NCI-H128 (cell line): Measurements from ENCODE around the gene METTL21A.

Source experiments
- DNase-seq: peaks from one replicate; lab custom pipeline; 2025; ENCODE audit not compliant: unreplicated experiment; lab: John Stamatoyannopoulos, UW

METTL21A gene

GRCh38 chr2:207624185-207625013 lies 795 bp downstream of the METTL21A start:
- no peak for DNase-seq

DNA sequence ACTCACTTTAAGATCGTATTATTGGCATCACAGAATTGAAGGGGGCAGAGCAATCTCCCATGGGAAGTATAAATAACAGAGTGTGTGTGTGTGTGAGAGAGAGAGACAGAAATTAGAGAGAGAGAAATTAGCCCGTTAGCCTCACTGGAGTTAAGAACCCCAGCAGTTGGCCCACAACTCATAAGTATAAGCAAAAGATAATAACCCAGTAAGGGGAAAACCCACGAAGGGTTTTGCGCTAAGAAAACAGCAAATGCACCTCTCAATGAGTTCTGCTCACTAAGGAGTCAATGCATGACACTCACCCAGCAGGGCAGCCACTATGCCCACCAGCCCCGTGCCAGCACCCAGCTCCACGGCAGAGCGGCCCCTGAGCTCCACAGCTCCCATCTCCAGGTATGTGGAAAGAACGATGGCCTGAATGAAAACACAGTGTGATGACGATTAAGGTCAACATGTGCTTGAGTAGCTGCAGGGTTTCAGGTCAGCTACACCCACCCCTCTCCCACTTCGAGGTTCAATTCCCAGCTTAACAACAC lies 3.6 kb downstream of the METTL21A start:
- no peak for DNase-seq

- no peak for DNase-seq
These were observed 5.4 kb downstream of the METTL21A start for GRCh38 chr2:207619764-207620203.

DNA sequence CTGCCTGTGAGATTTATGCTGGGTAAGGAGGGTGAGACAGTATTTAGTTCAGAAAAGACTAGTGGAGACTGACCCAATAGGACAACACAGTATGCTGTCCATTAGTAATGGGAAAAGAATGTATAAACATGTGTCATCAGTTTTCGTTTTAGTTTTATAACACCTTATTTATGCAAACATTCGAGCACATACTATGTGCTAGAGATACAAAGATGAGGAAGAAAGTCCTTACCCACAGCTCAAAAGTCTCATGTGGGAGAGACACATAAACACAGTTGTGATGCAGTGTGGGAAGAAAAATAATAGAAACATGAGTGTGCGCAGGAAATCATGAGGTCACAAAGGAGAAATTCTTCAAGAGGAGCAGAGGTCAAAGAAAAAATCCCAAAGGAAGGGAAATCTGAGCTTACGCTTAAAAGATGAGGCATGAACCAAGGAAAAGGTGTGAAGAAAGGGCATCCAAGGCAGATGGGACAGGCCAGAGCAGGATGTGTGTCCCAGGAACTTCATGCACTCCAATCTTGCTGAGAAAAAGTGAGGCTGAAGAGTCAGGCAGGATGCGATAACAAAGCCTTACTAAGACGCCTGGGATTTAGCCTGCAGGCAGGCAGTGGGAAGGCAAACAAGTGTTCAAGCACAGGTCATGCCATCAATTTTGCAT lies 8.1 kb downstream of the METTL21A start:
- DNase-seq, result no peak

- DNase-seq, result no peak
These were observed 9.0 kb downstream of the METTL21A start for GRCh38 chr2:207616185-207616584.

DNA sequence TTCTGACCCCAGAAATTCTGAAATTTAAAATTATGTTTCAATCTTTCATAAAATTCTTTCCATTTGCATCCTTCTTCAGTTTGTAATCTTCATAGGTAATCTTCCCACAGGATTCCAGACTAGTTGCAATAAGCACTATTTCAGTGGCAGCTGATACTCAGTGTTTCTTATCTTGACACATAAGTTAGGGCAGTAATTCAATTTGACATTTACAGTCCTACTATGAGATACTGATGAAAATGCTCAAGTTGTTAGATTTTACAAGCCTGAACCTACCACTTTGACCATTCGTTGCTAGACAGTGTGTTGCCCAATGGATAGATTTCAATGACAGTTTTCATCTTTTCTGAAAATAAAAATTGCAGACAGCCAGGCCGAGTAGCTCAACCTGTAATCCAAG lies 10.4 kb downstream of the METTL21A start:
- no peak for DNase-seq

DNA sequence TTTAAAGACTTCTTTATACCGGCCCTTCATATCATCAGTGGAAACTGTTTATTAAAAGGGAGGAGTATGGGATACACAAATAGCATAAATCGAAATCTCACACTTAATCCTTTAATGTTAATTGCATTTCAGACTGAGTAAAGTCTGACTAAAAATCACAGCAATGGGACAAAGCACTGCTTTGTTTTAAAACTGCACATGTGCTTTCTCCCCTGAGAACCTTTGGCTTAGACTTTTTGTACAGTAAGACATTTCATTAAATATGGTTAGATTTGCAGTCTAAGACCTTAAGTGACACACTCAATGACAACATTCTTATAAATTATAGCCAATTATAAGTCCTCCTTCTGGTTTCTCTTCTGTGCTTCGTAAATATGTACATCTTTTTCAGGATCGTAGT lies 12.5 kb downstream of the METTL21A start:
- DNase-seq, result no peak

- DNase-seq, result no peak
These were observed 18.4 kb downstream of the METTL21A start for GRCh38 chr2:207606829-207607228.

GRCh38 chr2:207606399-207606798 lies 18.8 kb downstream of the METTL21A start:
- no peak for DNase-seq

DNA sequence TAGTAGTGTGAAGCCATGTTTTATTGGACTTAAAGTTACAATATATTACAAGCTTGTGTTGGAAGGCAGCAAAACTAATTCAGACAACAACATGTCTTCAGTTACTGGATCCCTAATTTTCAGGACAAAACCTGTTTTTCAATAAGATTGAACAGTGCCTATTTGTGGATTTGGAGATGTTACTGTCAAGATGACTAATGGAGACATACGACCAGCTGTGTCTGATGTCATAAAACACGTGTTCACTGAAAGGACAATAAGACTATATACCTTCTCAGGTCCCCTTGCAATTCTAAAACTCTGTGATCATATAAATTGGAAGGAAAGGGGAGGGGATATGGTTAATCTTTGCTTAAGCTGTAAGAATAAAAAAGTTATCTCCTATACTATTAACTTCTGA lies 21.7 kb downstream of the METTL21A start:
- no peak for DNase-seq

DNA sequence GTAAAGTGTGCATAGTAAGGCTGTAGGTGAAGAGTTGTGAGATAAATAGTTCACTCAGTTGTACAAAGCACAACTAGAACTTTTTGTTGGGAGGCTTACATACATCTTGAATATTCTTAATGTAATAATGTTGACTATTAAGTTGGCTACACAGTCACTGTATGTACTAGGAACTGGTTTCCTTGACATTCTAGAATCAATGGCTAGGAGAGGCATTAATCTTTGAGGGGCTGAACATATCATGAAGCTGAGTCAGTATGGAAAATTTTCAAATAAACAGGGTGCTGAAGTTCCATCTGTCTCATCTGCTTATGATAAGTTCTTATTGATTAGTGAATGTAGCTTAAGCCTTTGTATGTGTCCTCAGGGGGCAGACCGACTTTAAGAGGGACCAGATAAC lies 23.4 kb downstream of the METTL21A start:
- DNase-seq, result no peak

GRCh38 chr2:207600231-207600630 lies 25.0 kb downstream of the METTL21A start:
- DNase-seq, result no peak

DNA sequence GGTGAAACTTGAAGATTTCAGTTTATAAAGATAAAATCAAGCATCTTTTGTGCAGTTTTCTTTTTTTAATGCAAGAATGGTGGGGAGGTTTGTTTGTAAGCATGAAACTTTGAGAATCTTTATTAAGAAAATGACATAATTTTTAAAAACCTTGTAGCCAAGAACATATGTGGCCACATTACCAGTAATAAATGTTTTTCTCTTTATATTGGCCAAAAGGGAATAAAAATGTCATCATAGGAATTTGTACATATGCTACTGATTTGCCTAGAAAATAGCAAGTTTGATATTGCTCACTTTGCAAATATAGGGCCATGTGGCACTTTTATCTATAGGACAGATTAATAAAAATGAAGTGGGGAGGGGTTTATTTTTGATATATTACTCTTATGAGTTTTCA lies 25.6 kb downstream of the METTL21A start:
- no peak for DNase-seq

DNA sequence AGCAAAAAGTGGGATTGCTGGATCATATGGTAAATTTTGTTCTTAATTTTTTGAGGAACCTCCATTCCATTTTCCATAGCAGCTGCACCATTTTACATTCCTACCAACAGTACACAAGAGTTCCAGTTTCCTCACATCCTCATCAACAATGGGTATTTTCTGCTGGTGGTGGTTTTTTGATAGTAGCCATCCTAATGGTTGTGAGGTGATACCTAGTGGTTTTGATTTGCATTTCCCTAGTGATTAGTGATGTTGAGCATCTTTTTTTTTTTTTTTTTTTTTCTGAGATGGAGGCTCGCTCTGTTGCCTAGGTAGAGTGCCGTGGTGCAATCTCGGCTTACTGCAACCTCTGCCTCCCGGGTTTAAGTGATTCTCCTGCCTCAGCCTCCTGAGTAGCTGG lies 30.5 kb downstream of the METTL21A start:
- DNase-seq, result no peak

GRCh38 chr2:207594264-207594663 lies 30.9 kb downstream of the METTL21A start:
- DNase-seq, result no peak

- no peak for DNase-seq
These were observed 31.9 kb downstream of the METTL21A start for GRCh38 chr2:207593277-207593676.

DNA sequence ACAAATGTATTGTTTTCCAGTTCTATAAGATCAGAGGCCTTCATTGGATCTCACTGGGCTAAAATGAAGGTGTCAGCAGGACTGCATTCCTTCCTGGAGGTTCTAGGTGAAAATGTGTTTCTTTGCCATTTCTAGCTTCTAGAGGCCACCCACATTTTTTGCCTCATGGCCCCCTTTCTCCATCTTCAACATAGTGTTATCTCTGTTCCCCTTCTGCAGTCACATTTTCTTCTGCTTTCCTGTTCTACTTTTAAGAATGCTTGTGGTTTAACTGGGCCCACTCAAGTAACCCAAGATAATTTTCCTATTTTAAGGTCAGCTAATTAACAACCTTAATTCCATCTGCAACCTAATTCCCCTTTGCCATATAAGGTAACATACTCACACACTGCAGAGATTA lies 36.1 kb downstream of the METTL21A start:
- no peak for DNase-seq

DNA sequence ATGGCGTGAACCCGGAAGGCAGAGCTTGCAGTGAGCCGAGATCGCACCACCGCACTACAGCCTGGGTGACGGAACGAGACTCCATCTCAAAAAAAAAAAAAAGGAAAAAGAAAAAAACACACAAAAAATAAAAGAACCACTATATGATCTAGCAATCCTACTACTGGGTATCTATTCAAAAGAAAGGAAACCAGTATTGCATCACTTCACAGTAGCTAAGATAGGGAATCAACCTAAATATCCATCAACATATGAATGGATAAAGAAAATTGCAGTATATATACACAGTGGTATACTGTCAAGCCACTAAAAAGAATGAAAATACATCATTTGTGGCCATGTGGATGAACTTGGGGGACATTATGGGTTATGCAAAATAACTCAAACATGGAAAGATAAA lies 37.9 kb downstream of the METTL21A start:
- no peak for DNase-seq

GRCh38 chr2:207584952-207585351 lies 40.2 kb downstream of the METTL21A start:
- DNase-seq, result no peak

GRCh38 chr2:207571370-207571769 lies 53.8 kb downstream of the METTL21A start:
- no peak for DNase-seq

DNA sequence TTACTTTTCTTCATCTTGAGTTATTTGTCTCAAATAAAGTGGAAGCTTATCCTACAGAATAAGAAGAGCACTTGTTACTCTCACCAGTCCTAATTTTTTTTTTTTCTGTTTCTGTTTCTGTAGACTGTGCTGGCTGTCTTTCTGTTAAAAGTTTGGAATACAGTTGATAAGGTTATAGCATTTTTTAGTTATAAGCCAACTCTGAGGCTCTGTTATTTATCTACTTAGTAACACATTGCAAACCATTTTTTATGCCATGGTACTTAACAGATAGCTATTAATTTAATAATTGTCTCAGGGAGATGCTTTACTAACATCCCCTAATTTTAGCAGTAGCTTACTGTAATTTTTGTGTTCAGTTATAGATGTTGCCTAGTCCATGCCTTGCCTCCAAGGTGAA lies 57.5 kb downstream of the METTL21A start:
- DNase-seq, result no peak
